Measurements from ENCODE around the gene BCORL1.

The BCORL1 gene

DNA sequence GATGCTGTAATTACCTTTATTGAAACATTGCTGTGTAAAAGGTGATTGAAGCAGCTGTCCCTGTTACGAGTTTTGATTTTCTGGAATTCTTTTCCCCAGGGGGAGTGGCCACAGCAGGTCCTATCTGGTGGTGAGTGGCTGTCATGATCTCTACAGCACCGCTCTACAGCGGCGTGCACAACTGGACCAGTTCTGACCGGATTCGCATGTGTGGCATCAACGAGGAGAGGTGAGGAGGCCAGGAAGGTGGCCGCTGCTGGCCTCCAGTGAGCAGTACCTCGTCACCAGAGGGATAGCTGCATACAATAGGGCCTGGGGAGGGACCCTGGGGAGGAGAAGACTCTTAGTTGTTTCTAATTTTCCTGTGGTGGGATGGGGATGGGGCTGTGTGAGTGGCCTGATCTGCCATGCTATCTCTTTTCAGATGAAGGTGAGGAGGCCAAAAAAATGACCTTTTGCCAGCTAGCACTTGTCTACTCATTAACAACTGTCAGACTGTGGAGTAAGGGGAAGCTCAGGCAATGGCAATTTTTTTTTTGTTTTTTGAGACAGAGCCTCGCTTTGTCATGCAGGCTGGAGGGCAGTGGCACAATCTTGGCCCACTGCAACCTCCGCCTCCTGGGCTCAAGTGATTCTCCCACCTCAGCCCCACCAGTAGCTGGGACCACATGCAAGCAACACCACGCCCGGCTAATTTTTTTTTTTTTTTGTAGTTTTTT, 22.8 kb downstream of the BCORL1 start:
- in situ Hi-C loops (cut with HindIII; ENCODE audit: low sequenced_read_pairs), result no loop called here

DNA sequence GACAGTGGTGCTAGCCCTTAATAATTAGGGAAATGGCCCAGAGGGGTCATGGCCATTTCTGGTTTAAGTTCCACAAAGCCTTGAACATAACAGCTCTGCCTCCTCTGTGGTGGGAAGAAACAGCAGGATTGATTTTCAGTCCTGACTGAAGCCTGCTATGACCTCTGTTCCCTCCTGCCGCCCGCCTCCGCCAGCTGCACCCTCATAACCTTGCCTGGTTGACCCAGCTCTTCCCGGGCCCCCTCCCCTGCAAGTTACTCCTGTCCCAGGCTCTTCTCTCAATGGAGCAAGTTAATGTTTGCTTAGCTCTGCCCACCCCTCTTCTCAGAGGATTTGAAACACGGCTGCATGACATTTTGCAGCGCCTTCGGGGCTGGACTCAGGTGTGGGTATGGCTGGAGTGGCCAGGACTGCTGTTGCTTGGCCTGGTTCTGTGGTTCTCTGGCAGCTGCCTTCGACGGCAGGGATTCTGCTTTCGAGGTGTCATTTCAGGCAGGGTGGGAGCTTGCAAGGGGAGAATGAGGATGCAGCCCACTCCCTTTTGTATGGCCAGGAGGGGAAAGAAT, 27.3 kb downstream of the BCORL1 start:
- in situ Hi-C loops (cut with HindIII; ENCODE audit: low sequenced_read_pairs), result no loop called here

DNA sequence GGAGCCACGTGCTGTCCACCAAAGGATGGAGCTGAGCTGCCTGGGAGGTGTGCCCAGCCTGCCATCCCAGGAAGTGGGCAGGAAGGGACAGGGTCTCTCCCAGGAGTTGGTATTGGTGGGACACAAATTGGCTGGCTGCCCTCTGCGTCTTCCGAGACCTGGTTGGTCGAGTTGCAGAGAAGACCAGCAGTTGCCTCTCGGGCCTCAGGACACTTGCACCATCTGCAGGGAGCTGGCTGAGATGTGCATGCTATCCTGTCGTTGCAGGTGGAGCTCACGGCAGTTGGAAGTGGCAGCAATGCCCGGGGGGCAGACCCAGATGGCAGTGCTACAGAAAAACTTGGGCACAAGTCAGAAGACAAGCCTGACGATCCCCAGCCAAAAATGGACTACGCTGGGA, 30.2 kb downstream of the BCORL1 start:
- in situ Hi-C loops (cut with HindIII; ENCODE audit: low sequenced_read_pairs), result no loop called here

DNA sequence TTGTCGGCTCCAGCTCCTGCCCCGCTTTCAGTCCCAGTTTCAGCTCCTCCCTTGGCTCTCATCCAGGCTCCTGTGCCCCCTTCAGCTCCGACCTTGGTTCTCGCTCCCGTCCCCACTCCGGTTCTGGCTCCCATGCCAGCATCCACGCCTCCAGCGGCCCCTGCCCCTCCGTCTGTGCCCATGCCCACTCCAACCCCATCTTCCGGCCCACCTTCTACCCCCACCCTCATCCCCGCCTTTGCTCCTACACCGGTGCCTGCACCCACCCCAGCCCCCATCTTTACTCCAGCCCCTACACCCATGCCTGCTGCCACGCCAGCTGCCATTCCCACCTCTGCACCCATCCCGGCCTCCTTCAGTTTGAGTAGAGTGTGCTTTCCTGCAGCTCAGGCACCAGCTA, 31.2 kb downstream of the BCORL1 start:
- in situ Hi-C loops (cut with HindIII; ENCODE audit: low sequenced_read_pairs), result no loop called here

DNA sequence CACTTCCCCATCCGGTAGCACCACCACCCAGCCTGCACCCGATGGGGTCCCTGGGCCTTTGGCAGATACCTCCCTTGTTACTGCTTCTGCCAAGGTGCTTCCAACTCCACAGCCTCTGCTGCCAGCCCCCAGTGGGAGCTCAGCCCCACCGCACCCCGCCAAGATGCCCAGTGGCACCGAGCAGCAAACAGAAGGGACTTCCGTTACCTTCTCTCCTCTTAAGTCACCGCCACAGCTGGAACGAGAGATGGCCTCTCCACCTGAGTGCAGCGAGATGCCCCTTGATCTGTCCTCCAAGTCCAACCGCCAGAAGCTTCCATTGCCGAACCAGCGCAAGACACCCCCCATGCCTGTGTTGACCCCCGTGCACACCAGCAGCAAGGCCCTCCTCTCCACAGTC, 31.9 kb downstream of the BCORL1 start:
- in situ Hi-C loops (cut with HindIII; ENCODE audit: low sequenced_read_pairs), result no loop called here

DNA sequence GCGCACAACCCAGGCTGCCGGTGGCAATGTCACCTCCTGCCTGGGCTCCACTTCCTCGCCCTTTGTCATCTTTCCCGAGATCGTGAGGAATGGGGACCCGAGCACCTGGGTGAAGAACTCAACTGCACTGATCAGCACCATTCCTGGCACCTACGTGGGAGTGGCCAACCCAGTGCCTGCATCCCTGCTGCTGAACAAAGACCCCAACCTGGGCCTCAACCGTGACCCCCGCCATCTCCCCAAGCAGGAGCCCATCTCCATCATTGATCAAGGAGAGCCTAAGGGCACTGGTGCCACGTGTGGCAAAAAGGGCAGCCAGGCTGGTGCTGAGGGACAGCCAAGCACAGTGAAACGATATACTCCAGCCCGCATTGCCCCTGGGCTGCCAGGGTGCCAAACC, 32.3 kb downstream of the BCORL1 start:
- in situ Hi-C loops (cut with HindIII; ENCODE audit: low sequenced_read_pairs), result no loop called here

DNA sequence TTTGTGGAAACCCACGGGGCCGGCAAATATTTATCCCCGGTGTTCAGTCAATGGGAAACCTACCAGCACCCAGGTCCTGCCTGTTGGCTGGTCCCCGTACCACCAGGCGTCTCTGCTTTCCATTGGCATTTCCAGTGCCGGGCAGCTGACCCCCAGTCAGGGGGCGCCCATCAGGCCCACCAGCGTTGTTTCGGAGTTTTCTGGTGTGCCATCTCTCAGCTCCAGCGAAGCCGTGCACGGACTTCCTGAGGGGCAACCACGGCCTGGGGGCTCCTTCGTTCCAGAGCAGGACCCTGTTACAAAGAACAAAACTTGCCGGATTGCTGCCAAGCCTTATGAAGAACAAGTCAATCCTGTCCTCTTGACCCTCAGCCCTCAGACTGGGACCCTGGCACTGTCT, 32.7 kb downstream of the BCORL1 start:
- in situ Hi-C loops (cut with HindIII; ENCODE audit: low sequenced_read_pairs), result no loop called here

DNA sequence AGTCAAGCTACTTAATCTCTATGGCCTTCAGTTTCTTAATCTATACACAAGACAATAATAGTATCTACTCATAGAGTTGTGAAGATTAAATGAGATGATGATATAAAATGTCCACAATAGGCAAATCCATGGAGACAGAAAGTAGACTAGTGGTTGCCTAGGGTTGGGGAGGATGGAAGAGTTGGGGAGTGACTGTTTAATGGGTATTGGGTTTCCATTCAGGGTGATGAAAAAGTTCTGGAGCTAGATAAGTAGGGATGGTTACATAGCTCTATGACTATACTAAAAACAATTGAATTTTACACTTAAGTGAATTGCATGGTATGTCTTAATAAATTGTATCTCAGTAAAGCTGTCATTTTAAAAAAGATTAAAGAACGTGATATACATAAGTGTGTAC, 35.7 kb downstream of the BCORL1 start:
- in situ Hi-C loops (cut with HindIII; ENCODE audit: low sequenced_read_pairs), result no loop called here

DNA sequence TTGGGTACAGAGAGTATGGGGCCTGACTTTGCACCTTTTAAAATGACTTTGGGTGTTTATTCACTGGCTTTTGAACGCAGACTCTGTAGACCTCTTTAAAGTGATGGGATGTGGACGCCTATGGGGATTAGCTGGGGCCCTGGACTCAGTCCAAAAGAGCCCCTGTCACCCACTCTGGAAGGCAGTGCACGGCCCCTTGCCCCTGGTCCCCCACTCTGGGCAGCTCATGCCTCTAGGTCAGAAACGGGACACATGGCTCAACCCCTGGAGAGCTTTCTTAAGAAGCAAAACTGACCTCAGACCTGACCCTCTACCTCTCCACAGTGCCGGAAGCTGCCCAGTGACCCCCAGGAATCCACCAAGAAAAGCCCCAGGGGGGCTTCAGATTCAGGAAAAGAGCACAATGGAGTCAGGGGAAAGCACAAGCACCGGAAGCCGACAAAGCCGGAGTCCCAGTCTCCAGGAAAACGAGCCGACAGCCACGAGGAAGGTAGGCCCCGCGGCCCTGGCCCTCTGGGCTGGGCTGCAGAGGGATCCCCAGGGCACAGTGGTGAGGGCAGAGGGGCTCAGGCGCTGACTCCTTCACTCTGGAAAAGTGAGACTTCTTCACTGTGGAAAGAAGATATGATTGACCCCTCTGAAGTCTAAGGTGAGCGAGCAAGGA, 38.4 kb downstream of the BCORL1 start:
- in situ Hi-C loops (cut with HindIII; ENCODE audit: low sequenced_read_pairs), result loop anchor here (5.0 kb wide), 1 partner anchor 87 kb away; no protein-coding TSS in a partner anchor

DNA sequence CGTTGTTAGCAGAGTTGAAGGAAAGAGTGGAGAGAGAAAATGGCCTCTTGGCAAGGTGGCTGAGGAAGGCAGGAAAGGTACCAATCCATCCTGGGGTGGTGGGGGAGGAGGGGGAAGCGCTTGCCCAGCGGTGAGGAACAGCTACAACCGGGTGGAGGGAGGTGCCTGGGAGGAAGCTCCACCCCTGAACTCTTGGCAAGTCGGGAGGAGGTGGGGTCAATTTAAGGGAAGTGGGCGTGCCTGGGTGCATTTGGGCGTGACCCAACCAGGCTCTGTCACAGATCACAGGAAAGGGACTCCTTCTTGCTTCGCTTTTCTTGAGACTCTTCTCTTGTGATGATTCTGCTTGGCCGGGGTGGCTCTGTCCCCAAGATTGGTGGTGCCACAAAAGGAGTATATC, 41.7 kb downstream of the BCORL1 start:
- in situ Hi-C loops (cut with HindIII; ENCODE audit: low sequenced_read_pairs), result loop anchor here (5.0 kb wide), 1 partner anchor 83 kb away; no protein-coding TSS in a partner anchor

DNA sequence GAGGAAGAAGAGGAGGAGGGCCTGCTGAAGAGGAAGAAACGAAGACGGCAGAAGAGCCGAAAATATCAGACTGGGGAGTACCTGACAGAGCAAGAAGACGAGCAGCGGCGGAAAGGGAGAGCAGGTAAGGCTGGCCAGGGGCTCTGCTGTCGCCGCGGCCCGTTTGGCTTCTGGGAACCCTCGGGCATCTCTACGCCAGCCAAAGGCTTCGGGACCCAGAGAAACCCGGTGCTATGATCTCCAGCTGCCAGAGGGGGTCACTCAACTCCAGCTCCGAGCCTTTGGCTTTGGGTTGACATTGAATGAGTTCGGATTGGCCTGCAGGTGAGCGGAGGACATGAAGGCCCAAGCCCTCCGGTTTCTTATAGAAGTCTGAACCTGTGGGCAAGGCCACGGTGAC, 42.8 kb downstream of the BCORL1 start:
- in situ Hi-C loops (cut with HindIII; ENCODE audit: low sequenced_read_pairs), result loop anchor here (25.0 kb wide), 1 partner anchor 438 kb away; no protein-coding TSS in a partner anchor

DNA sequence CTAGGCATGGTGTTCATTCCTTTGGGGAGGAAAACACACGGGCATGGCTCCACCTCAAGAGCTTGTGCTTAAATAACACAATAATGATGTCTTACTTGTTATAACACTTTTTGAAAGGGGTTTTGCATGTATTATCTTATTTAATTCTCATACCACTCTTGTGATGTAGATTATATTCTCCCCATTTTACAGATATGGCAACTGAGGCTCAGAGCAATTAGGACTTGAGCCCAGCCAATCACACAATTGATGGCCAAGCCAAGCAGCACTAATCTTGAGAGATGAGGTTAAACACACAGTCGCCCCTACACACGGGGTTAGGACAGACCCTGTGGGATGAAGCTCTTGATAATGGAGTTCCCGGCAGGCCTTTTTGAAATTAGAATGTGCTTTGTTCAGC, 45.1 kb downstream of the BCORL1 start:
- in situ Hi-C loops (cut with HindIII; ENCODE audit: low sequenced_read_pairs), result loop anchor here (25.0 kb wide), 1 partner anchor 440 kb away; no protein-coding TSS in a partner anchor

DNA sequence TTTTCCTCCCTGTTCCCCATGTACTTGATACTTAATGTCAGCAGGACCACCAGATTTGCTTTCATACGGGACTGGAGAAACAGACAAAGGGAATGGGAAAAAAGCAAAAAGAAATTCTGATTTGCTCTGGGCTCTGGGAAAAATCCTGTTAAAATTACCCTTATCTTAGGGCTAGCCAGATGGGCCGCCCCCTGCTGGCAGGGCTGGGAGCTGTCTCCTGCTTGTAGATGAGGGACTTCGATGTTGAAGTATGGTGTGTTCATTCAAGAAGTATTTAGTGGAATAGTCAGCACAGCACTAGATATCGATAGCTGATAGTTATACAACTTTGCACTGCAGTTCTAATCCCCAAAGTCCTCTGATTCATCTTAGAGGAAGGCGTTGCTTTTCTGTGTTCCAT, 45.8 kb downstream of the BCORL1 start:
- in situ Hi-C loops (cut with HindIII; ENCODE audit: low sequenced_read_pairs), result loop anchor here (25.0 kb wide), 1 partner anchor 441 kb away; no protein-coding TSS in a partner anchor

DNA sequence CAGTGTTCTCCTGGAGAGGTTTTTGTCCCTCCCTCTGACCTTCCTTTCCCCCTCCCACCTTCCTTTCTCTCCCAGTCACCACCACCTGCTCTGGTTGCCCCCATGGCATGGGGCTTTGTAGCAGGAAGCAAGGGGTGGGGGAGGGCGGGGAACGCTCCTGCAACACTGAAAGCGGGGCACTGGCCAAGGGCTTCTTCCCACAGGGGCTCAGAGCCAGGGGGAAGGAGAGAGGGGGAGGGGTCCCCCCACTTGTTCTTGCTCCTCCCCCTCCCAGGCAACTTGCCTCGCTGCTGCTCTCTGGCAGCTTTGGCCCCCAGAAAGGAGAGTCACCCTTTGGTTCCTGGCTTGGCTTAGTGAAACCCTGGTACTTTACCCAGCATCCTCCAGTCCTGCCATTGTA, 48.4 kb downstream of the BCORL1 start:
- in situ Hi-C loops (cut with HindIII; ENCODE audit: low sequenced_read_pairs), result loop anchor here (5.0 to 25.0 kb wide), 3 partner anchors 39 to 444 kb away; no protein-coding TSS in a partner anchor

DNA sequence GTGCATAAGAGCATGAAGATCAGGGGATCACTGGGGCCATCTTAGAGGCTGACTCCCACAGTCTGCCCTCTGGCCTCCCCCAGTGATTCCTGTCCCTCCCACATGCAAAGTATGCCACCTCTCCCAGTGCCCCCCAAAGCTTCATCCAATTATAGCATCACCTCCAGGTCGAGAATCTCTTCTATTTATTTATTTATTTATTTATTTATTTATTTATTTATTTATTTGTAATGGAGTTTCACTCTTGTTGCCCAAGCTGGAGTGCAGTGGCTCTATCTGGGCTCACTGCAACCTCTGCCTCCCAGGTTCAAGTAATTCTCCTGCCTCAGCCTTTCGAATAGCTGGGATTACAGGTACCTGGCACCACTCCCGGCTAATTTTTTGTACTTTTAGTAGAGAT, 50.1 kb downstream of the BCORL1 start:
- in situ Hi-C loops (cut with HindIII; ENCODE audit: low sequenced_read_pairs), result loop anchor here (5.0 to 25.0 kb wide), 3 partner anchors 40 to 445 kb away; no protein-coding TSS in a partner anchor

DNA sequence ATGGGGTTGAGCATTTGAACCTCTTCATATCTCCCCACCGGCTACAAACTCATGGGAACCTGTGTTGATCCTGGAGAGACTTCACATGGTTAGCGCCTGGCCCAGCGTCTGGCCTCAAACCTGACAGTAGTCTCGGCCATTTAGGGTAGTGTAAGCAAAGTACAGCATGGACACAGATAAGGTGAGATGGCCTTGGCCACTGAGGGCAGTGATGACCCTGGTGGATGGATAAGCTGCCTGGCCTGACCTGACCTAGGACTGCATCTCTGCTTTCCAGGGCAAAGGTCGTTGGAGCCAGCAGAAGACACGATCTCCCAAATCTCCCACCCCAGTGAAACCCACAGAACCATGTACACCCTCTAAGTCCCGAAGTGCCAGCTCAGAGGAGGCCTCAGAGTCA, 51.7 kb downstream of the BCORL1 start:
- in situ Hi-C loops (cut with HindIII; ENCODE audit: low sequenced_read_pairs), result loop anchor here (5.0 to 25.0 kb wide), 3 partner anchors 42 to 447 kb away; no protein-coding TSS in a partner anchor

DNA sequence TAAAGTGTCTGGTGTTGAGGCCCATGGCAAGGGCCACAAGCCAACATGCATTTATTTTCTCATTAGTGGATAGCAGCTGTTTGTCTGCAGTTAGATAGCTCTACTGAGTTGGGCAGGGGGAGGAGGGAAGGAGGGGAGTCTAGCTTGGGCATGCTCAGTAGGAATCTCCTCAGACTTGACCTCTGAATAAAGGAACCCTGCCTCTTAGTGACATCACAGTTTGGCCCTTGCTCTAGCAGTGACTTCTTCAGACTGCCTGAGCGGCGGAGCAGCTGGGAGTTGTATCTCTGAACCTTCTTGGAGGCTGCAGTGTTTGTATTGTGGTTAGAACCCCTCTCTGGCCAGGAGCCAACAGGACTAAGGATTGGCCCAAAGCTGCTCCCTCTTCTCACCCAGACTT, 57.4 kb downstream of the BCORL1 start:
- in situ Hi-C loops (cut with HindIII; ENCODE audit: low sequenced_read_pairs), result loop anchor here (25.0 kb wide), 1 partner anchor 453 kb away; no protein-coding TSS in a partner anchor

DNA sequence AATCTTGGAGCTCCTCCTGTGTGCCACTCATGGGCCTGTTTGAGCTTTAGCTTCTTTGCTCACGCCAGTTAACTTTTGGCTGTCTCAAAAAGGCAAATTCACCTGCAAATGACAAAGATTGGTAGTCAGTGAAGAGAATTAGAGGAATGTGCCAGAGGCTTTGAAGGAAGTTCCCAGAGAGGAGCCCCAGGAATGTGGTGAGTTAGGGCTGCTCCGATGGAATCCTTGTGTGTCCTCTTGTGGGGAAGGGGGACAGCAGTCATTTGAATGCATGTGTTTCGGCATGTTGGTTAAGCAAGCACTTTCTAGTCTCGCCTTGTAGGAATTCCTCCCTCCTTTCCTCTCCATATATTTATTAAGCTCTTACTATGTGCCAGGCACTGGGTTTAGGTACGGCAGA, 65.0 kb downstream of the BCORL1 start:
- in situ Hi-C loops (cut with HindIII; ENCODE audit: low sequenced_read_pairs), result loop anchor here (25.0 kb wide), 1 partner anchor 460 kb away; no protein-coding TSS in a partner anchor

DNA sequence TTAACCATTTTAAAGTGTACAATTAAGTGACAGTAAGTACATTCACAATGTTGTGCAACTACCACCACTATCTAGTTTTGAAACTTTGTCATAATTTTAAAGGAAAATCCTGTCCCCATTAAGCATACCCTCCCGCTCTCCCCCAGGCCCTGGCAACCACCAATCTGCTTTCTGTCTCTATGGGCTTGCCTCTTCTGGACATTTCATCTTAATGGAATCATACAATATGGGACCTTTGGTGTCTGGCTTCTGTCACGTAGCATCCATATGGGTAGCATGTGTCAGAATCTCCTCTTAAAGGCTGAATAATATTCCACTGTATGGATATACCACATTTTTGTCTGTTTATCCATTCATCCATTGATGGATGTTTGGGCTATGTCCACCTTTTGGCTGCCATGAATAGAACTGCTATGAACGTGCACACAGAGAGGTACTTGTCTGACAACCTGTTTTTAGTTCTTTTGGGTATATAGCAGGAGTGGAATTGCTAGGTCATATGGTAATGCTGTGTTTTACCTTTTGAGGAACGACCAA, 66.3 kb downstream of the BCORL1 start:
- in situ Hi-C loops (cut with HindIII; ENCODE audit: low sequenced_read_pairs), result loop anchor here (25.0 kb wide), 1 partner anchor 461 kb away; no protein-coding TSS in a partner anchor

DNA sequence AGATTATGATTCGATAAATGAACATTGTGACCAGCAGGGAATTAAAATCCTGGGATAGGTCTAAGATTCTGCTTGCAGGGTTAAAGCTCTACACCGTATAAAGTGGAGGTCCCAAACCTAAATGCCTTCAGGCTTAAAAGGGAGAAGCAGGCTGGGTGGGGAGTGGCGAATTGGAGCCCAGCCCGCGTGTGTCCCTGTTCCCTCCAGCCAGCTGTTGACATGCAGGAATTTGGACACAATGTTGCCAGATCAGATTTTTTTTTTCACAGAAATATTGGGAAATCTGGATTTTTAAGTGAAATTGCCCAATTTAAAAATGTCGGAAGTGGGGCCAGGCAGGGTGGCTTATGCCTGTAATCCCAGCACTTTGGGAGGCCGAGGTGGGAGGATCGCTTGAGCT, 67.4 kb downstream of the BCORL1 start:
- in situ Hi-C loops (cut with HindIII; ENCODE audit: low sequenced_read_pairs), result loop anchor here (25.0 kb wide), 1 partner anchor 463 kb away; no protein-coding TSS in a partner anchor

DNA sequence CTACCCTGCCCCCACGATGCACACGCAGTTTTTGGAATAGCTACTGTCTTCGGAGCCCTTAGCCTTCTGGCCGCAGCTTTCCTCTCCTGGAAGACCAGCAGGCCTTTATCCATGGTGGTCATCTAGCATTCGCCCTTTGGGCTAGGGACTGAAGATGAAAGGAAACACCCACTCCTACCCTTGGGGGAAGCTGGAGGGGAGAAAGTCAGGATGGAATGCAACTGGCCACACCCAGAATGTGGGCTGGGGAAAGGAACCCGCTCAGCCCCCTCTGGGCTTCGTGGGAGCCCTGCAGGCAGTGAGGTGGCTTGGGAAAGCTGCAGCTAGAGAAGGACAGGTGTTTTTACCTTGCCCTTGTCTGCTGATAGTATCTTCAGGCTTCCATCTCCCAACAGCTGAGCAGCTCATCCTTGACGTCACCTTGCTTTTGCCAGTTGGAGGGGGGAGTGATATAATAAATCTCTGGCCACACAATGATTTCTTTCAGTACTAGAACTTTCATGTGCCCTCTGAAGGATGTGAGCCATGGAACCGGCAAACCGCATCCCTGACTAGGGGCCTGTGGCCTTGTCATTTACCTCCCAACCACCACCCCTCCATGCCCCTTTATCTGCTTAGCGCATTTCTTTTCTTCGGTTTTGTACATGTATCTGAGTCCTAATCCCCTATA, 68.9 kb downstream of the BCORL1 start:
- in situ Hi-C loops (cut with HindIII; ENCODE audit: low sequenced_read_pairs), result no loop called here

Data from endothelial cell of hepatic sinusoid (primary cell).